GM21723 (cell line): ENCODE measurements around the gene OLFM3.

Experiments used
- ATAC-seq: cut with Tn5 transposase; IDR thresholded peaks from one replicate; pipeline ENCODE4 v1.9.1; 2021; ENCODE audit warnings: mild to moderate bottlenecking, moderate library complexity; ENCODE audit not compliant: unreplicated experiment

Gene OLFM3

DNA sequence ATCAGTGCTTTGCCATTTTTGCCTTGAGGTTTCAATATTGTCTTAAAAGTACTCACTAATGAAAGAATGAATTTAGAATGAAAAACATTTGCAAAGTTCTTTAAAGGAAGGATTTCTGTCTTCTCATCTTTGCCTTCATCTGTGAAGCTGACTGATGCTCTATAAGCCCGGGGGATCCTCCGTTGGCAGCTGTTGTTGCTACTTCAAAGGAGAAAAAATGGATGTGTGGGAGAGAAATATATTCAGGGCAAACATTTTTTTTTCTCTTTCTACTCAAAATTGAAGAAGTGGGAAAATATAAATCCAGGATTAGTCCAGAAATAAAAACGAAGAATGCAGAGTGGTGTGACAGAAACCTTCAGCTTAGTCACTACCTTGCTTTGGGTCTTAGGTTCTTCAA is 142.5 kb downstream of the OLFM3 start:
- no peak for ATAC-seq

GRCh38 chr1:101852936-101853335 is 143.8 kb downstream of the OLFM3 start:
- no peak for ATAC-seq

- ATAC-seq: no peak
These were observed 147.4 kb downstream of the OLFM3 start for GRCh38 chr1:101849356-101849755.

GRCh38 chr1:101847626-101848025 is 149.1 kb downstream of the OLFM3 start:
- ATAC-seq: no peak

- ATAC-seq: no peak
These were observed 149.9 kb downstream of the OLFM3 start for GRCh38 chr1:101846820-101847219.

DNA sequence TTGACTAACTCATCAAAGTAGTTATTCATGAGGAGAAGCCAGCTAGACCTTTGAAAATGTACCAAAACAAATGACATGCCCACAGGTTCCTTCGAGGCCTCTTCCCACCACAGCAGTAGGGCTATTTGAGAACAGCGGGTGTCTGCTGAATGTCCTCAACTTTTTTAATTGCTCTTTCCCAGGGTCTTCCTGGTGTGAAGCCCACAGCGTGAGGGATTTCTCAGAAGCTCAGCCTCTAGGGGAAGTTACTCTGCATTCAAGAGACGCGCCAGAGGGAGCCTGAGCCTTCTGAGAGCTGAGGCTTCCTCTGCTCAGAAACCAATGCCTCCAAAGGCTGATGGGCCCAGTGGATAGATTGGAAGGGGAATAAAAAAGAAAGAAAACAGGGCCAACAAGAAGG is 153.6 kb downstream of the OLFM3 start:
- ATAC-seq: no peak

DNA sequence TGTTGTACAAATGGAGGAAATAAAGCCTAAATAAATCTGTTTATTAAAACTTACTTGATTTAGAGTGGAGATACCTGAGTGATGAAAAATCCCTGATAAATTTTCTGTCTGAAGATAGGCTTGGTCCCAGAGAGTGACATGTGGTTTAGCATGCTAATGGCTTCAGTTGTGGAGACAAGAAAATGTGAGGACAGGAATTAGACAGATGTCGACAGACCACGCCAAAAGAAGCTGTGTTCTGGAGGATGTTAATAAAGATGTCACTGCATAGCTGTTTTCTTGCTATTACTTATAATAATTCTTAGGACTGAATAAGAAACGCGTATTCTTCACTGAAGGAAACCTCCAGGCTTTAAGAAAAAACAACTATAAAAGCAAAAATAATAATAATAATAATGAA is 154.9 kb downstream of the OLFM3 start:
- no peak for ATAC-seq

GRCh38 chr1:101835988-101836387 is 160.7 kb downstream of the OLFM3 start:
- ATAC-seq: no peak

DNA sequence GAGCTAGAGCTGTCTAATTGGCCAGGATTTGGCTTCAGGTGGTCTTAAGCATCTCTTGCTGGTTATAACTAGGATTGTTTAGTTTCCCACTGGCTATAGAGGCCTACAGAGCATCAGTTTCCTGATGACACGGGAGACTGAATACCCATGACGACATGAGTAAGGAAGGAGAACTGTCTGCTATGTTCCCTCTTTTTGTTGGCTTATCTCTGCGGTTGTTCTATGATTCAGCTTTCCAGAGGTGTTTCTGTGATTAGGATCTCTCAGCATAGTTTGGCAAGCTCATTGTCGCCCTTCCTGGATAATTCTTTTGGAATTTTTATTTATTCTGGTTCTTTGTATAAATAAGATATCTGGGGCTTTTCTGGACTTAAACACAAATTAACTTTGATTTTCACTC is 163.4 kb downstream of the OLFM3 start:
- ATAC-seq: no peak

DNA sequence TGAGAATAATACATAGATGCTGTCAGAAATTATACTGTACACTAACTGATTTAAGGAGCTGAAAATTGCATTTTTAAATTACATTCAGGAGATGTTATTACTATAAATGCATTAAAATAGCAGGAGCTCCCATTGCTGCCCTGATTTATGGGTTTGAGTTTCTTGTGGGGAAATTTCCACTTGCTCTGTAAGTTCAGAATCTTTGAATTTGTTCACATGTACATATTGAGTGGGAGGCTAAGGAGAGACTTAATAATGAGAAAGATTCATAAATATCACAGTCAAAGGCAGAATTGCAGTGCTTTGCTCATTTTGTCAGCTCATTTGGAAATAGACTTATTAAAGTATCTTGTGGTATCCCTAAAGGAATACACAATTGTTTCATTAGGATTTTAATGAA is 170.3 kb downstream of the OLFM3 start:
- ATAC-seq: no peak

- no peak for ATAC-seq
These were observed 176.7 kb downstream of the OLFM3 start for GRCh38 chr1:101820071-101820470.

- ATAC-seq: no peak
These were observed 180.5 kb downstream of the OLFM3 start for GRCh38 chr1:101816262-101816661.

DNA sequence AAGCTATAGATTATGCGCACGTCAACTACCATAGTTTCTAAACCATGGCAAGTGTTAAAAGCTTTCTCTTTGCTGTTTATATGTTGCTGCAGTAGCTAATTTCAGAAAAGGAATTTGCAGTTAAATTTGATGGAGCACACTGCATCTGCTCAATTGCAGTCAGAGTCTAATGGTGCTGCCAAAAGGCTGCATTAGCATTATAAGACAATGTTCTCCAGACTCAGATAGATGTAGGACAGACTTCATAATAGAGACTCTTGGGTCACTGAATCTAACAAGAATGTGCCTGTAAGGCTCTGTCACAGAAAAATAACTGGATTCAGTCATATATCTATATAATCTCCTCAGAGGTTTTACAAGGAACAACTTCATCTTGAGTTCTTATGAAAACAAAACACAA is 198.3 kb downstream of the OLFM3 start:
- ATAC-seq: no peak

DNA sequence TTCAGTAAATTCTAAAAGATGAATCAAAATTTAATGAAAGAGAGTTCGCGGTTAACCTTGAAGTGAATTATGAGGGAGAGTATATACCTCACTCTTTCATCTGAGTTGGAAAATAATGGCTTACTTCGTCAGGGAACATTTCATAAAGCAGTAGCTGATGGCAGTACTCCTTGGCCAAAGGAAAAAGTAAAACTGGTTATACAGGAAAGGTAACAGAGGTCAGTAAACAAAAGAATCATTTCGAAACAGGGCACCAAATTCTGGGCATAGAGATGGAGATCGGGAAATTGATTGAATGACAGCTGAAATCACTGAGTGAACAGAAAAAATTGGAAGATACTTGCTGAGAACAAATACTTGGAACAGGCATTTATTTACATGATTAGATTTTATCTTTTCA is 199.0 kb downstream of the OLFM3 start:
- ATAC-seq: no peak

DNA sequence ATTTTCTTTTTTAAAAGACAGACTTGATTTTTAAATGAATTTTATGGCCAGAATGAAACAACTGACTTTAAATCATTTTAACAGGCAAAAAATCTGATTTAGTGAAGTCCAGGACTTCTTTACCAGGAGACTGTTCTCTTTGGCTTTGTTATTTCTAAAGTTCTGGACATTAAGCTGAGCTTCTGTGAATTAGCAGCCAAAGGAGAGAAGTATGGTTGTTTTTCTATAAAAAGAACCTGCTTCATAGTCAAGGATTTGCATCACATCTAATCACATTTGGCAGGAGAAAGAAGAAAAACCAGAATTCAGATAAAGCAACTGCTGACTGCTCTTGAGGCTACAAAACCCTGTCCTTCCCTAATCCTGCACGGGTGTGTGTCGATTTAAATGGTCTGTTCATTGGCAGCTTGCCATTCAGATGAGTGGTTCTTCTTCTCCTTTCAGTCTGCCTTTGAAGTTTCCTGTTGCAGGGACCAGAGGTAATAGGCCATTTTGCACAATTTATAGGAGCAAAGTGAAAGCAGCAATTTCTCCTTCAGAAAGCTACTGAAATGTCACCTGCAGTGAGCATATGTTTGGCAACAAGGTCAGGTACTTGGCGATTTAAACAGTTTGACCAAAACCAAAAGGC is 215.4 kb downstream of the OLFM3 start:
- no peak for ATAC-seq

- ATAC-seq: no peak
These were observed 227.2 kb downstream of the OLFM3 start for GRCh38 chr1:101769520-101769919.

- ATAC-seq: no peak
These were observed 238.7 kb downstream of the OLFM3 start for GRCh38 chr1:101757985-101758384.

- no peak for ATAC-seq
These were observed 240.3 kb downstream of the OLFM3 start for GRCh38 chr1:101756411-101756810.
